GM15510 (cell line): Measurements from ENCODE around the gene SLIT3.

Source experiments
- POLR2A ChIP-seq: IDR thresholded peaks from 3 replicates; pipeline ENCODE4 v1.6.1; 2011; ENCODE audit warnings: borderline replicate concordance; ENCODE audit not compliant: insufficient read length; ENCODE audit errors: extremely low read depth

SLIT3 gene

DNA sequence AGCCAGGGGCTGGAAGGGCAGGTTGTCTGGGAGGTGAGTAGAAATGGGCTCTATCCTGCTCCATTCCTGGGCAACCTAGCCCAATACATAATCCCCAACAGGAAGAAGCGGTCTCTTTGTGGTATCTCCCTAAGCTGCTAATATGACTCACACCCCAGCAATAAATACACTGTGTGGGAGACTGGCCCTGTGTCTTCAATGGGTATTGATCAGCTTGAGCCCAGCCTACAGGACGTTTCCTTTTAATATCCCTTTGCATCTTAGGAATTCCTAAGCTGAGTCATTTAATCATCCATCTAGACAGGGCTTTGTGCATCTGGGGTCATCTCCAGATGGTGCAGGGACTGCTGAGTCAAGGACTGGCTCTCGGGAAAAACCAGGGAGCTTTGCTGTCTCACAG, 514.8 kb downstream of the SLIT3 start:
- TF ChIP-seq POLR2A: no peak

DNA sequence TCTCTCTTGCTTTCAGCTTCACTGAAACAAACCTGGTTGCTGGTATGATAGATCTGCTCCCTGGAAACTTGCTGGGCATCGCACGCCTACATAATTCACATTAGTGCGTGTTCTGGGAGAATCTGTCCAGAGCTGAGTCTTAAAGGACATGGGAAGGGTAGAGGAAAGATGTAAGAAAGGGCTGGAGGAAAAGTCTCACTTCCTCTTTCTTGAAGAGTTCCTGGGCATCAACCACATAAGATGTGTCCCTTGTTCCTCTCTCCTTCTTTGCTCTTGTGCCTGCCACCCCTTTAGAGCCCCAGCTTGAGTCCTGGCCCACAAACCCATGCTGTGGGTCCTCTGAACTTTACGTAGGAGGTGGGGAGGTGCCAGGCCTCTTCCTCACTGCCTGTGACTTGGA, 516.5 kb downstream of the SLIT3 start:
- TF ChIP-seq POLR2A: no peak

DNA sequence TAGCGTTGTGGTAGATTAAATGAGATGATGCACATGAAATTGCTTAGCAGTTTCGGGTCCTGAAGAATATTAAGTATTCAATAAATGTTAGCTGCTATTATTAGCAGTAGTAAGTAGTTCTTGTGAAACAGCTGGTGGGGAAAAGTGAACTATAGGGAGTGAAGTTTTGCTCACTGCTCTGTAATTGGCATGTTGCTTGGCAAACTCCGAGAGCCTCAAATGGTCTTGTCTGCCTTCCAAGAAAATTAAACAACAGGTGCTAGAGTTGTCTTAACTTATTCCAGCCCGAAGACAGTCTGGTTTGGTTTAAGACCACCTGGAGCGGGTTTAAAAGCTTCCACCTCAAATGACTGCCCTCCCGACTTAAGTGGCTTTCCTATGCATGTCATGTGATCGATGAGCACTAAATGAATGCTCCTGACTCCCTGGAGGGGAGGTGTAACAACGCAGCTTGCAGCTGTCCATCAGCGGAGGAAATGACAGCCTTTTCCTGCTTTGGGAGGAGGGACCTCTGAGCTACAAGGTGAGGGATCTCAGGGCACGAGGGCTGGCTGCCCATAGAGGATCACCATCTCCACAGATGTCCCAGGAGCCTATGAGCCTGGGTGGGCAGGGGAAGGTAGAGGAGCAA, 518.9 kb downstream of the SLIT3 start:
- TF ChIP-seq POLR2A: no peak

DNA sequence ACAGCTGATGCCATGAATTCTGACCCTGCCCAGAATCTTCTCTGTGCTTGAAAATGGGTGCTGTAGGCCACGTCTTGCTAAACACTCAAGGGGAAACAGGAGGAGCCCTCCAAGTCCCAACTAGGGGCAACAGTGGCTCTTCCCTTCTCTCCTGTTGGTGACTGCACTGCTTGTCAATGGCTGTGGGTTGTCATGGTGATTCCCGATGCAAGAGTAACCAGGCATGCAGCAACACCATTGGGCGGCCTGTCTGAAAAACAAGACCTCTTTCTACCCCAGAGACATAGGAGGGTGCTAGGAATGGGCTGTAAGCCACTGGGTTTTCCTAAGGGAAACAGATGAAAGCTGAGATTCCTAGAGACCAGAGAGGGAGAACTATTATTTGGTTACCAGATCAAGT, 520.1 kb downstream of the SLIT3 start:
- no peak for TF ChIP-seq POLR2A

DNA sequence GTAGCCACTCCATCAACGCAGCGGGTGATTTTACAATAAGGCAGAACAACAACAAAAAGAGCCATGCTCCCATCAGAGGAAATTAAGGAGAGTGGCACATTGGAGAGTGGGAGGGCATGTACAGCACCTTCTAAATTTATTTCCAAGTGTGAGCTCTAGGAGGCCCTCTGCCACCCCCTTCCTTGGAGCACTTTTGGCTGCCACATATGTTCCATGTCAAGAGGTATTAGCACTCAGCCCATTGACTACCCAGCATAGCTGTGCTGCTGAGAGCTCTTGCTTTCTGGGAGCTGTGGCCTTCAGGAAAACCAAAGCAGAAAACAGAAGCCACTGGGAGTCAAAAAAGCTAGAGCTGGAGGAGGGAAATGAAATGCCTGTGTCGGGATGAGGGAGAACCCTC, 521.6 kb downstream of the SLIT3 start:
- no peak for TF ChIP-seq POLR2A

DNA sequence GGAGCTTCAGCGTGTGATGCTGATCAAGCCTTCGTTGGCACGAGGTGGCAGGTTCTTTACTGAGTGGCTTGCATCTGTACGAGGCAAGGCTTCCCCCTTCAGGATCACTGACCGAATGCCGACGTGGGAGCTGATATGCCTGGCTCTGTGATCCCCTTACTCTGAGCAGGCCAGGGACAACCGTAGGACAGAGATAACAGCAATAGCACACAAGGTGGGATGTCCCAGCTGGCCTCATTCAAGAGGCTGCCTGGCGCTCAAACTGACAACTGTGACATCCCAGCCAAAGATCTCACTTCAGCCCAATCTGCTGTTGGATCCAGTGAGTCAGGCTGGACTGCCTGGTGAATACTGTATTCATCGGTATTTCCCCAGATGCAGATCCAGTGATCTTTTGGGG, 522.4 kb downstream of the SLIT3 start:
- TF ChIP-seq POLR2A: no peak

DNA sequence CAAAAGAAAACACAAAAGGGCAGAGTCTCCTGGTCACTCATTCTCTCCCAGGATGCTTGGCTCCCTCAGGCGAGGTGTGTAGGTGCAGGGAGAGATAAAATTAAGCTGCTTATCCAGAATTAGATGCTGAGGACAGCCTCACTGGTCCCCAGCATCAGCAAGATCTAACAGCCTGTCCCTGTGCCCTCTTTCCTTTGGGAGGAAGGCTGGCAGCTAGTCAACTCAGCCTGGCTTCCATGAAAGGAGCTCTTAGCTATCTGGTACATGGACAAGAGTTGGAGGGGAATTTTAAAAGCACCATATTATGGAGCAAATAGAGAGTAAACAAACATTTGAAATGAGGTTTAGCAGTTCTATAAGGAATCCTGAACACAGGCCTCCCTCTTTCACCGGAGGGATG, 523.3 kb downstream of the SLIT3 start:
- TF ChIP-seq POLR2A: no peak

DNA sequence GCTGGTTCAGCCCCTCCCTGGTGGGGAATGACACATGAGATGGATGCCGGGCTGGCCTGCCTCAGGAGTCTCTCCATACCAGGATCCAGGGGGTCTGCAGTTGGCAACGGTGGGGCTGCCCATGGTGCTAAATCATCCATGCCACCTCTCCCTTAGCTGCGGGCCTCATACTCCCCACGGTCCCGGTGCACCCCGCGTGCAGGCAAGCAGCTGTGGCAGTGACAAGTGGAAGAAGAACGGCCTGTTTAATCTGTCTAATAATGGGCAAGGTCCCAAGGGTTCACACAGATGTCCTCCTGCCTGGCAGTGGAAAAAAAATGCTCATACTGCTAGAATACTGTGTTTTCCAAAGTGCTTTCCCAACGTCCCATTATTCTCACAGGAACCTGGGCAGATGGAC, 524.9 kb downstream of the SLIT3 start:
- no peak for TF ChIP-seq POLR2A

DNA sequence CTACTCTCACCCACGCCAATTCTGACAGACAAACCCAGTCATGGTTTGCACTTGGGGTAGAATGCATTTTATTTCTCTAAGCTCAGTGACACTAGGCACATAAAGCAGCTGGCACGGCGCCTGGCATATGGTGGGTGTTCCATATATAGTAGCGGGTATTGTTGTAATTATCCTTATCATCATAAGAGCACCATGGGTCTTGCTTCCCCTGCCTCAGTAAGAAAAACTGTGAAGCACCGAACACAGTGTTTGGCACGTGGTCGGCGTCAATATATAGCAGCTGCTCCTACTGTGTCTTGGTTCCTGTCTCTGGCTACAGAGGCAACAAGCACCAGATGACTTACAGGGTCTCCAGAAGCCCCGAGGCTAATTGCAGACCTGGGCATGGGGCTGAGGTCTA, 527.7 kb downstream of the SLIT3 start:
- no peak for TF ChIP-seq POLR2A

DNA sequence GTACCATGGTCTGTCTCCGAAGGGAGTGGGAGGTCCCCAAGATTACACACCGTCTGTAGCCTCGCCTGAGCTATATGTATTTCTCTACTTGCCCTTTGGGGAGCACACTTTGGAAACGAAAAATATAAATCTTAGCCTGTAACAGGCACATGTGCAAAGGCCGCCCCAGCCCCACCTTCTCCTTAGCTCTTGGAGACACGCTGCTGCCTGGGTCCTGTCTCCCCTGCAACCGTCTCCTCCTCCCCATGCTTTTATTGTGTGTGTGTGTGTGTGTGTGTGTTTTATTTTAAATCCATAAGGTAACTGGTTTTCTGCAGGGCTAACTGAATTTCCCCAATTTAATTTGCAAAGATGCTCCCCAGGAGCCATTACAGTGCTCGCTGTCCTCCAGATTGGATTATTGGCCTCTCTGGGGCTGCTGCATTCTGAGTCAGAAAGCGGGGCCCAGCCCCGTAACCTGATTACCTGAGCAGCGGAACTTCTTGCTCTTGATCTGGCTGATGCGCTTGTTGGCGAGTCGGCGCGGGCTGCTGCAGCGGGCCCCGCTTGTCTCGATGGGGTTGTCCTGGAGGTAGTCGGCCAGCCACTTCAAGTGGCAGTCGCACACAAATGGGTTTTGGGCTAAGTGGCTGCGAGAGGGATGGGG, 528.5 kb downstream of the SLIT3 start:
- no peak for TF ChIP-seq POLR2A

DNA sequence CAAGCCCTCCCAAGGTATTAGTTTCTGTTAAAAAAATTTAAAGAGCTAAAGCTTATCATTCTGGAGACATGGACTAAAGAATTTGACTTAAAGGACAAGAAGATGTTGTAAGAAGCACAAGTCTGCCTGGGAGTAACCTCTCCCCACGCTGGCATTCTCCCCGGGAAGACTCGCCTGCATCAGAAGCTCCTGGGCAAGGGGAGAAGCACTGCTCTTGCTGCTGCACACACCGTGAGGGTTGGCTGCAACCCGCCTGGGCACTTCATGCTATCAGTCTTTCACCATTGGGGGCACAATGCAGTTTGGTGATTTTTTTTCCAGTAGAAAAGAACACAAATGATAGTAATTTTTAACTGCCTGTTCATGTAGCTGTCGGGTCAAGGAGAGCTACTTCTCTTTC, 529.3 kb downstream of the SLIT3 start:
- no peak for TF ChIP-seq POLR2A

DNA sequence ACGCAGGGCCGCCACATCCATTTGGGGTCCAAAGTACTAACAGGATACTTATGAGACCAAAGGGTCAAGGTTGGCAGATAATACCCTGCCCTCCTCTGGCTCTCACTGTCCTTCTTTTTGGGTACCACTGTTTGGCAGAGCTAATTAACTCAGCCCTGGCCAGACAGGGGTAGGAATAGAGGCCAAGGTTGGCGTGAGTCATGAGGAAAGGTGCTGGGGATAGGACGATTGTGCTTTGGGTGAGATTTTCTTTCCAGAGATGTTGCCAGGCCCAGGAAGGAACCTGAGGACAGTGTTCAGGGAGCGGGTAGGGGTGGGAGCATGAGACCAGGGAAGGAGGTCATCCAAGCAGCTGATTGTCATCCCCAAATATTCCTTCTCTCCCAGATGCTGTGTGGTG, 529.9 kb downstream of the SLIT3 start:
- TF ChIP-seq POLR2A: no peak

DNA sequence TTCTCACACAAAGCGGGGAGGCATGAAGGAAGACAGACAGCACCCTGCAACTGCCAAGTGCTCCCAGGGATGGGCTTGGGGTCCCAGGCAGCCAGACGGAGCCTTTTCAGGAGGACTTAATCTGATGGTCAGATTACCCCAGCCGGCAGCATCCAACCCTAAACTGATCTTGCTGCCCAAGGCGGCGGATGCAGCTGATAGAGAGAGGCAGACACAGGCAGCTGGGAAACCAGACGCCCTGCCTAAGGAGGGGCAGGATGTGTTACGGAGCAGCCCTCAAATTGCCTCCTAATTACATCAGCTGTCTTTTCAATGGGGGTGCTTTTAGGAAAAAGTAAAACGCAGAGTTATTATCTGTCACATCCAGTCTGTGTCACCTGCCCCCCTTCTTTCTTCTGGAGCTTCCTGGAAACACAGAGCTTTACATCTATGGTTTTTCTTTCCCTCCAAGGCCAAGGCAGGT, 530.9 kb downstream of the SLIT3 start:
- TF ChIP-seq POLR2A: no peak

DNA sequence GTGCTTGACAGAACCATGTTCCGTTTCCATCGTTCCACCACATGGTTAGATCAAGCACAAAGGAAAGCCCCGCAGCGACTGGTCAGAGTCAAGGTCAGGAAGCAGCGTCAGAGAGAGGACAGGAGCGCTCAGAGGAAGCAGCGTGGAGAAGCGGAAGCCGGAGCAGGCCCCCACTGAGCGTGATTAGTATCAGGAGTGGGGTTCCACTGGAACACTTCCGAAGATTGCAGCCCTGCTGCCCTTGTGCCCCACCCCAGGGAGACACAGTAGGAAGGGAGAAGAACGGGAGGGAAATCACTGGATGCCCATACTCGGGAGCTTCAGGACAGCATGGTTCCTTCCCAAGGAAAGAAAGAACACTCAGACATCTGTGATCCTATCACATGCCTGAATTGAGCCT, 532.8 kb downstream of the SLIT3 start:
- TF ChIP-seq POLR2A: no peak

DNA sequence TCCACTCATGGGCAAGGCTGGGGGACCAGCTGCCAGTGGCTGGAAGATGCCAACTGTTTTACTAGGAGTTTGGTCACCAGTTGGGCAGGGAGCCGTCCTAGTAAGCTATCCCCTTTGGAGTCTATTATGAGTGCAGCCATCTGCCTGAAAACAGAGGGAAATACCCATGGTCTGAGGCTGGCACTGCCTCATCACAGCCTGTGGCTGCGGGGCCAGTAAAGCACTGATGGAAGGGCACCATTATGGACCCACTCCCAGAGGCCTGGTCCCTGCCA, 534.6 kb downstream of the SLIT3 start:
- TF ChIP-seq POLR2A: no peak

DNA sequence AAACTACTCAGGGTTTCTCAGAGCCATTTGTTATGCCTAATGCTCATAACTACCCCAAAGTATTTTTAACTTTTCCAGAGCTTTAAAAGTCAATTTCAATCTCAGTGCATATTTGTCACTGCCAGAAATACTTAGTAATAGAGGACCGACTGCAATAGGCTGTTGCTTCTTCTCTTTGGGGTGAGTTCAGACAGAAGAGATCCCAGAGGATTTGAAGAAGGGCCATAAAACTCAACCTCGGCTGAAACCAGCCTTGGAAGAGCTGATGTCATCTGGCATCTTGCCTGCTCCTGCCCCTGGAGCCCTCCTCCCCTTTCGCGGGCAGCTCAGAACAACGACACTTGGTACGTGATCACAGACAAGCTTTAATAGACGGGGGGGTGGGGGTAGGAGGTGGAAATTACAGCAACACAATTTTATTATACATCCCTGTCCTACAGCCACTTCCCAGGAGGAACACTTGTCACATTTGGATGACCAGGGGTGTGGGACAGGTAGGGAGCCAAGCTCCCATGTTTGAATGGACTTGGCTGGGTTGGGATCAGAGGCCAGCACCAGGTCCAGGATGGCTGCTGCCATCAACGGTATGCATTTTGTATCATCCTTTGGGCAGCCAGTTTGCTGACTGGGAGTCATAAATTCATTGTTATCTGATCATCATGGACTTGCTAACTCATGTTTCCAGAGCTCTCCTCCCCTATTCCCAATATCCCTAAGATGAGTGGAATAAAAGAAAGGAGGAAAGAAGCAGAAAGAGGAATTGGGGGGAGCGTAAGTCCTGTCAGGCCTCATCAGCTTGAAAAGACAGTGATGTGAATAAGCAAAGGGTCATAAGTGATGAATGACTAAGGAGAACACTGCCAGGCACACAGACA, 535.2 kb downstream of the SLIT3 start:
- no peak for TF ChIP-seq POLR2A

DNA sequence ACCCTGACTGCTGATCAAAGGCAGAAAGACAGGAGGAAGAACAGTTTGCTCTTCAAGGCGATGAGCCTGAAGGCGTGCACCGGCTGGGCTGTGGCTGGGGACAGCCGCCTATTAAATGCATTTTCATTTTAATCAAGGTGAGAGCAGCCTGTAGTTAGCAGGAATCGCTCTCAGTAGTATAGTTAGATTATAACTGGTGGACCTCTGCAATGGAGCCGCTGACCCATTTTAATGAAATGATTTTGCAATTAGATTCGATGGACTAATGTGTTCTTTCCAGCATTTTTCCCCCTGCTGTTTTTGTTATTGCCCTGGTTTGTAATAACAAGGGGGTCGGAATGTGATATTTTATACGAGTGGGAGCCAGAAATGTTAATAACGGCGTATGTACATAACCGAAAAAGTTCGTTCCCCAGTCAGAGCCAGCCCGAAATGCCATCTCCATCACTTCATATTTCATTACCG, 535.8 kb downstream of the SLIT3 start:
- TF ChIP-seq POLR2A: no peak
